NCI-H2227 (cell line): ENCODE data around the gene FAM47C.
A peak's percentile ranks its signal among the peaks of the same experiment; 100 is the strongest.
"Not testable (repeated sequence)": the region's sequence is repeated elsewhere in the genome, so short reads cannot be mapped to it uniquely, and the experiment has no call there.

Source experiments
- DNase-seq: peaks from one replicate; lab custom pipeline; 2025; ENCODE audit not compliant: unreplicated experiment; lab: John Stamatoyannopoulos, UW

Gene FAM47C

GRCh38 chrX:37008182-37008581 lies at the start of gene FAM47C:
TSS of gene FAM47C (plus strand) at chrX:37008366. CDS start at chrX:37008411, 45 bp downstream.
- DNase-seq: not testable (repeated sequence)

GRCh38 chrX:36961590-36961989 lies 46.6 kb upstream of the FAM47C start:
- DNase-seq: no peak

DNA sequence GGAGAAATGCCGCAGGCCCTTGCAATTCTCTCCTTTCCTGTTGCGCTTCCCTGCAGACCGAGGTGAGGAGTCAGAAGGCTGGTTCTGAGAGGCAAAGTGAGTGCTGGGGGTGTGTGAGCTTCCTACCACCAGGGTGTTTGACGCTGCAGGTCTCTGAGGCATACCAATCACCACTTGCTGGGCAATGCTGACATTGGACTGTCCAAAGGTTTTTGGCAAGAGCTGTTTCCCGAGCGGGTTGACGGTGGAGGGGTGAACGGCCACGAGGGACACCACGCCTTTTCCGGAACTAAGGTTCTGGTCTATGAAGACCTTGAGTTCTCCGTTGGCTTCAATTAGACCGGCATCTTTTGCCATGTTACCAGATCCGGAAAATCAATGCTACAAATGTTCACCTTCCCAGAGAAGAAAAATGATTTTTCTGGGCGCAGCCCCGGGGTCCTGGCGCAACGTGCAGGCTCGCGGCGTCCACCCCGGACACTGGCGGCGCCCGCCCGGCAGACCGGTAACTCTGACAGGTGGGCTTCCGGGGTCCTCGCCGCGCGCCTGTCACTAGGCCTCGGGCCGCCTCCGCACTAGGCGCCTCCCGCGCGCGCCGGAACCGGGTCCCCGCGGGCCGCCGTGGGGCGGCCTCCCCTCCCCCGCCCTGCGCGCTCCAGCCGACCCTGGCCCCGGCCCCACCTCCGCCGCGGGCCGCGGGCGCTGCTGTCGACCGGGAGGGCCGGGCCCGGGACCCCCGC lies 44.9 kb upstream of the FAM47C start:
- no peak for DNase-seq

DNA sequence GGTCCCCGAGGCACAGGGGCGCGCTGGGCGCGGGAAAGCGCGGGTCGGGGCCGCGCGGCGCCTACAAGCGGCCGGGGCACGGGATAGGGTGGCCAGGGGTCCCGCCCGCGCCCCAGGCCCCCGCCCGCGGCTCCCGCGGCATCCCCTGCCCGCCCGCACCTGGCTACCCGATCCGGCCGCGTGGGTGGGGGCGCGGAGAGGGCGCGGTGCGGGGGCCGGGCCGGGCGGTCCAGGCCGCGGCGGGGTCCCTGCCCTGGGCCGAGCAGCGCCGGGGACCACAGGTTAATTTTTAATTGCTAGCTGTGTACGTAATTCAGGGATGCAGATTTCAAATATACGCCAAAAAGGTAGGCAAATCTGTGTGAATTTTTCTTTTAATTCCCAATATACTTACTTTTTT lies 44.3 kb upstream of the FAM47C start:
- DNase-seq: no peak

DNA sequence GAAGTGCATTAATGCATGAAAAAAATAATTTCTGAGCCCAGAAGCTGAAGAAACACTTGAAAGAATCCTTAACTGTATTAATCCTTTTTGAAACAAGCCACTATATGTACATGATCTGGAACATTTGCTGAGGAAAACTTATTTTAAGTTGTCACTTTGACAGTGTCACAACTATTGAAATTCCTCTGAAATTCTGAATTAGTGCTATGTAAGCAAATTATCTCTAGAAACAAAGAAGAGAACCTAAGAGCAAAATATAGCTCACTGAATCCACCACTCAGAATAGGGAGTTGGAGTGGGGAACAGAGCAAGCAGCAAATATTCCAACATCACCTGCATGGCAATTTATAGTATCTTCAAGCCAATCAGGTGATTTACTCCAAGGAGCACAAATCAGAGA lies 34.6 kb upstream of the FAM47C start:
- DNase-seq: no peak

GRCh38 chrX:36974911-36975310 lies 33.3 kb upstream of the FAM47C start:
- DNase-seq: no peak

DNA sequence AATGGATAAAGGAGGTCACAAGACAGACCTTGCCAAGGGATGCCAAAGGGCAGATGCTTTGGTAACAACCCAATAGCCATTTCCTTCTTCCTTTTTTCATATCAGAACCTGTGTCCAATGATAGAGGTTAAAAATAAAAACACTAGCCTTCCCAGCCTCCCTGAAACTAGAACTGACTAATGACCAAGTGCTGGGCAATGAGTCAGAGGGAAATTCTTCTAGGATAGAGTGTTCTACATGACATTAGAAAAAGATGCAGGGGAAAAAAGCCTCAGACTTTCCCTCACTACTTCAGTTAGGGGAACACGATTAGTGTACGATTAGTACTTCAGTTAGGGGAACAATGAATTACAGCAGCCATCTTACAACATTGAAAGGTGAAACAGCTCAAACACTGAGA lies 29.3 kb upstream of the FAM47C start:
- DNase-seq: no peak

DNA sequence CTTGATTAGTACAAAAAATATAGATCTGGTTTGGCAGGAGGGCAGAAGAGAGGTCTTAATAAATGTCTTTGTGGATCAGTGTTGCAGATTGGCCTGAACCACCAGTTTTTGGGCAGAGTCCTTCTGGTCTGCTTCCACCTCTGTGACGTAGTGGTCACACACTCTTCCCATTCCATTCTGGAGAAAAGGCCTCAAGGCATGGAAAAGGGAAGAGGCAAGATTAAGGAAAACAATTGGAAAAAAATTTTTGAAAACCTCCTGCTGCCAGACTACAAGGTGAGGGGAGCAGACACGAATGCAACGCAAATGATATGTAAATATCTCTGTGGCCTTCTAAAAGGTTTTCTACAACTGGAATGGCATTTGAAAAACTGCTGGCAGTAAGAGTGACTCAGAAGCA lies 24.3 kb upstream of the FAM47C start:
- DNase-seq: no peak

DNA sequence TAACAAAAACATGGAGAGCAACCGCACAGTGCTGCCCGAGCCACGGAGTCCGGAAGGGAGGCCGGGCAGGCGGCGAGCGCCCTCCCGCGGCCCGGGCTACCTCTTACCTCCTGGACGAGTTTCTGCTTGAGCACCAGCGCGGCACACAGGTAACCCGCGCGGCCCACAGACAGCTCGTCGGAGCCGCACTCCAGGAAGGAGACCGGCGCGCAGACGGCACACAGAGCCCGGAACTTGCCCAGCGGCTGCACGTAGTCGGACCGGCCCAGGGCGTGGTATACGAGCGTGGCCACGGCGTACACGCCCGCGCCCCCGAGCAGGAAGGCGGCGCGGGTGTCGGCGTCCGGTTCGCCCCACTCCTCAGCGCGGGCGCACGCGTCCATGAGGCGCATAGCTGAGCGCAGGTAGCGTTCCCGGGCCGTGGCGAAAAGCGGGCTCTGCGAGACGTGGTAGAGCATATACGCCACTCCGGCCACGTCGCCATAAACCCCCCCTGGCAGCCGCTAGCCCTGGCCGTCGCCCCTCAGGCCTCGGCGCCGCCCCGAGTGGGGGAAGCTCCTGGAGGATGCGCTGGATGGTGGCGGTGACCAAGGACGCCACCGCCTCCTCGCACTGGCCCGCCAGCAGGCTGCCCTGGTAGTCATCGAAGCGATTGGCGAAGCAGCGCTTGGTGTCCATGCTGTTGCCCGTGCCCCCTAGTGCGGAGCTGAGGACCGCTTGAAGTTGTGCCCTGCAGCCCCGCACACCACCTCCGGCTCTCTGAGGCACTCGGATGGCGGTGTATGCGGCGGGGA lies 22.6 kb upstream of the FAM47C start:
- DNase-seq: not testable (repeated sequence)

DNA sequence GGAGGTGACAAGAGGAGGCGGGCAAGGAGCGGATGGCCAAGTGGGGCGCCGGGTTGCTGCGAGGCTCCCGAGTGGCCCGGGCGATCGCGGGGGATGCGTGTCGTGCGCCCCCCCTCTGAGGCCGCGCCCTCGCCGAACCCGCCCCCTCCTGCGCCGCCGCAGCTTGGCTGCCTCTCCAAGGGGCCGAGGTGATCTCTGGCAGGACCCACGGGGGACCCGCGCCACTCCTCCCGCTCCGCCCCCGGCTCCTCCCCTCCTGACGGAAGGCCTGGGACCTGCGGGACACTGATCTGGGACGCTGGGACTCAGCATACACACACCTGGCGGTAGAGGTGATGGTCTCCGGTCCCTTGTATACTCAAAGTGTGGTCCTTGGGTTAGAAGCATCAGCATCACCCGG lies 21.9 kb upstream of the FAM47C start:
- no peak for DNase-seq

DNA sequence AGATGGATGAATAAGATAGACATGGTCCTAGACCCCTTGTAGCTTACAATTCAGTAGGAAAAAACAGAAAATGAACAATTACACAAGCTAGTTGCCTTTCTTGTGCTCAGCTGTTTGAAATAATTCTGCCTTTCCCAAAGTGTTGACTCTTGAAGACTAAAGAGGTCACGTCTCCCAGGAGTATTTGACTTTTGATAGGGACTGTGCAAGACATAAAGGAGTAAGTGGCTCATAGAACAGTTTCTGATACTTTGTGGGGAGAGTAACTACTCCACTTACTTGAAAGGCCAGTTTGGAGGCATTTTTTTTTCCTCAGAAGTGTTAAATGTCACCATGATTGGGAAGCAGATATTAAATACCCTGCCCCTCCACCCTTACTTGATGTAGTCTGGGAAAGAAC lies 21.0 kb upstream of the FAM47C start:
- not testable (repeated sequence) for DNase-seq

GRCh38 chrX:37000140-37000539 lies 8.0 kb upstream of the FAM47C start:
- no peak for DNase-seq

DNA sequence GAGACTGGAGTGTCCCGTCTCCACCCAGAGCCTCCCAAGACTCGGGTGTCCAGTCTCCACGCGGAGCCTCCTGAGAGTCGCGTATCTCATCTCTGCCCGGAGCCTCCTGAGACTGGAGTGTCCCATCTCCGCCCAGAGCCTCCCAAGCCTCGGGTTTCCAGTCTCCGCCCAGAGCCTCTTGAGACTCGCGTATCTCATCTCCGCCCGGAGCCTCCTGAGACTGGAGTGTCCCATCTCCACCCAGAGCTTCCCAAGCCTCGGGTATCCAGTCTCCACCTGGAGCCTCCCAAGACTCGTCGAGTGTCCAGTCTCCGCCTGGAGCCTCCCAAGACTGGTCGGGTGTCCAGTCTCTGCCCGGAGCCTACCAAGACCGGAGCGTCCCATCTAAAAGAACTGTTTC lies 2.3 kb downstream of the FAM47C start:
- DNase-seq: no peak

- not testable (repeated sequence) for DNase-seq
Measured at GRCh38 chrX:37034260-37034659, 26.1 kb downstream of the FAM47C start.

- DNase-seq: not testable (repeated sequence)
Measured at GRCh38 chrX:37036674-37037220, 28.6 kb downstream of the FAM47C start.

GRCh38 chrX:37038814-37039213 lies 30.6 kb downstream of the FAM47C start:
- not testable (repeated sequence) for DNase-seq

DNA sequence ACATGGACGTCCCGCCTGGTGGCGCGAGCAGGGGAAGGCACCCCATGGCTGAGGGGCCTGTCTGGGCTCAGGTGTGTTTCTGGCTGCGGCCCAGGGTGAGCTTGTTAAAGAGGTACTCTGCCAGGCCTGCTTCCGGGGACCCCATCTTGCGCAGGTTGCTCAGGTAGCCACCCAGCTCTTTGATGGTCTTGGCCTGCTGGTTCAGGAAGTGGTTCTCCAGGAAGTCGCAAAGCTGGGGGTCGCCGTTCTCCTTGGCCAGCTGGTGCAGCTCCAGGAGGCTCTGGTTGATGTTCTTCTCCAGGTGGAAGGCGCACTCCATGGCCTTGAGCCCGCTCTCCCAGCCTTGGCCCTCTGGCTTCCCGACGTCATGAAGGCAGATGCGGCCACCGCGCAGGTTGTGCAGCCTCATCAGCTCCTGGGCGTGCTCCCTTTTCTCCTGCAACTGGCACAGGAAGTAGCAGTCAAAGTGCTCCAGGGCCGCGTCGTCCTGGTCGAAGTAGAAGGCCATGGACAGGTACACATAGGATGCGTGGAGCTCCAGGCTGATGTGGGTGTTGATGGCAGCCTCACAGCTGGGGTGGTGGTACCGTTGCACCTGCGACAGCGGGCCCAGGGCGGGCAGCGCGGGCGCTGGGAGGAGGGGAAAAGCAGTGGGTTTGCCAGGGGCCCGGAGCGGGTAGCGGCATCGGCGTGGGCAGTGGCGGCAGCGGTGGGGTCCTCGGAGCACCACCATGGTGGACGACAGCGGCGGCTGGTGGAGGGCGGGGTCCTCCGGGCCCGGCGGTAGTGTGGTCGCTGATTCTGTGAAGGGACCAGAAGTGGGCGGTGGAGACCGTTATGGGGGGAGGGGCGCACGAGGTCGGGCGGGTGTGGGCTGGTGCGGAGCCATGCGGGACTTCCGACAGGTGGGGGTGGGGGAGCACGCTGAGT lies 35.1 kb downstream of the FAM47C start:
- DNase-seq: not testable (repeated sequence)

DNA sequence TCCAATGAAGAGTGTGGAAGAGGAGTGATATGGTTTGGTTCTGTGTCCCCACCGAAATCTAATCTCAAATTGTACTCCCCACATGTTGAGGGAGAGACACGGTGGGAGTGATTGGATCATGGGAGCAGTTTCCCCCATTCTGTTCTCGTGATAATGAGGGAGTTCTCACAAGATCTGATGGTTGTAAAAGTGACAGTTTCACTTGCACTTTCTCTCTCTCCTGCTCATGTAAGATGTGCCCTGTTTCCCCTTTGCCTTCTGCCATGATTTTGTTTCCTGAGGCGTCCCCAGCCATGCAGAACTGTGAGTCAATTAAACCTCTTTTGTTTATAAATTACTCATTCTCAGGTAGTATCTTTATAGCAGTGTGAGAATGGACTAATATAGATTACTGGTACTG lies 39.6 kb downstream of the FAM47C start:
- no peak for DNase-seq

- not testable (repeated sequence) for DNase-seq
Measured at GRCh38 chrX:37057572-37057971, 49.4 kb downstream of the FAM47C start.

DNA sequence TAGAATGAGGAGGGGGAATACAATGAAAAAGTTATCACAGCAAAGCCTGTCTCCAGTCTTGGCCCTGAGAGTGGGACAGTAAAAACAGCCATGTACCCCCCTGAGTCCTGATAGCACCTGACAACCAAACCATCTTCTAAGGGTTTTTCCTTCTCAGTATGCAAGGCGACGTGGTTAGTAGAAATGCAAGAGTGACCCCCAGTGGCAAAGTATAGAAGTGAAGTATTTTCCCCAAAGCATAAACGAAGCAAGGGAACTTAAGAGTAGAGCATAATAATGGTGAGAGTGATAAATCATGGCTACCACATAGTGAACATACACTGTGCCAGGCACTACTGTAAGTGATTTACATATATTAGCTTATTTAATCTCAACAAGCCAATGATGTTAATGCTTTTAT lies 52.8 kb downstream of the FAM47C start:
- DNase-seq: peak; percentile 19
